Measurements from ENCODE around the gene UBR4. TPM values are rescaled to one million over a fixed set of nuclear protein-coding genes. Genes with fewer than 3 reads are reported as not detected.

The UBR4 gene
- total and polyA plus RNA-seq, 2 of the 8 experiments (the other 6 are each of a cell fraction or from before 2014, with no cell fraction given) = 139 to 152 TPM

DNA sequence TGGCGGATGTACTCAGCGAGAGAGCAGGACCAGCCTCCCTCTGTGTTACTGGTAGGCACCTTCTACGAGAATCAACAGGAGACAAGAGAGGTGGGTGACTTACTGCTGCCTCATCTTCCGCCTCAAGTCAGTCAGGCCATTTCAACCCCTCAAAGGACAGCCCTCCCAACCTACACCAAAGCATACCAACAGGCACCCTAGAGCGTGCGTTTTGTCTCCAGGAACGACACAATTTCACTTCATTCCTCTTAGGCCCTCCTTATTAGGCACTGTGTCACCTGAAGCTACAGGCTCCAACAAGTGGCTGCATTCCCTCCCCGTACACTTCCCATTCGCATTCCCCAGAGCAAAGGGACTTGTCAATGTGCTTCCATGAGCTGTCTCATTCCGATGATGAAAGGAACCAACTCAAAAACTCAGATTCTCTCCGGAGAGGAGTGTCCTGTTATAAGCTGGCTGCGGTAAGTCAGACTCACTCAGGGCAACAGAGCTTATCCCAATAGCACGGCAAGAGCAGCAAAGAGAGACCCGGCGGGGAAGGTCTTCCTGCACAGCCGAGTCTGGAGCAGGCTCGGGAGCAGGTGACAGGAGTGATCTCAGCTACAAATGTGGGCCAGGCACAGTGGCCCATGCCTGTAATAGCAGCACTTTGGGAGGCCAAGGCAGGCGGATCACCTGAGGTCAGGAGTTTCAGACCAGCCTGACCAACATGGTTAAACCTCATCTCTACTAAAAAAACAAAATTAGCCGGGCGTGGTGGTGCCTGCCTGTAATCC is 133.0 kb downstream of the UBR4 start (continued):
- TF ChIP-seq, protein P1, sequence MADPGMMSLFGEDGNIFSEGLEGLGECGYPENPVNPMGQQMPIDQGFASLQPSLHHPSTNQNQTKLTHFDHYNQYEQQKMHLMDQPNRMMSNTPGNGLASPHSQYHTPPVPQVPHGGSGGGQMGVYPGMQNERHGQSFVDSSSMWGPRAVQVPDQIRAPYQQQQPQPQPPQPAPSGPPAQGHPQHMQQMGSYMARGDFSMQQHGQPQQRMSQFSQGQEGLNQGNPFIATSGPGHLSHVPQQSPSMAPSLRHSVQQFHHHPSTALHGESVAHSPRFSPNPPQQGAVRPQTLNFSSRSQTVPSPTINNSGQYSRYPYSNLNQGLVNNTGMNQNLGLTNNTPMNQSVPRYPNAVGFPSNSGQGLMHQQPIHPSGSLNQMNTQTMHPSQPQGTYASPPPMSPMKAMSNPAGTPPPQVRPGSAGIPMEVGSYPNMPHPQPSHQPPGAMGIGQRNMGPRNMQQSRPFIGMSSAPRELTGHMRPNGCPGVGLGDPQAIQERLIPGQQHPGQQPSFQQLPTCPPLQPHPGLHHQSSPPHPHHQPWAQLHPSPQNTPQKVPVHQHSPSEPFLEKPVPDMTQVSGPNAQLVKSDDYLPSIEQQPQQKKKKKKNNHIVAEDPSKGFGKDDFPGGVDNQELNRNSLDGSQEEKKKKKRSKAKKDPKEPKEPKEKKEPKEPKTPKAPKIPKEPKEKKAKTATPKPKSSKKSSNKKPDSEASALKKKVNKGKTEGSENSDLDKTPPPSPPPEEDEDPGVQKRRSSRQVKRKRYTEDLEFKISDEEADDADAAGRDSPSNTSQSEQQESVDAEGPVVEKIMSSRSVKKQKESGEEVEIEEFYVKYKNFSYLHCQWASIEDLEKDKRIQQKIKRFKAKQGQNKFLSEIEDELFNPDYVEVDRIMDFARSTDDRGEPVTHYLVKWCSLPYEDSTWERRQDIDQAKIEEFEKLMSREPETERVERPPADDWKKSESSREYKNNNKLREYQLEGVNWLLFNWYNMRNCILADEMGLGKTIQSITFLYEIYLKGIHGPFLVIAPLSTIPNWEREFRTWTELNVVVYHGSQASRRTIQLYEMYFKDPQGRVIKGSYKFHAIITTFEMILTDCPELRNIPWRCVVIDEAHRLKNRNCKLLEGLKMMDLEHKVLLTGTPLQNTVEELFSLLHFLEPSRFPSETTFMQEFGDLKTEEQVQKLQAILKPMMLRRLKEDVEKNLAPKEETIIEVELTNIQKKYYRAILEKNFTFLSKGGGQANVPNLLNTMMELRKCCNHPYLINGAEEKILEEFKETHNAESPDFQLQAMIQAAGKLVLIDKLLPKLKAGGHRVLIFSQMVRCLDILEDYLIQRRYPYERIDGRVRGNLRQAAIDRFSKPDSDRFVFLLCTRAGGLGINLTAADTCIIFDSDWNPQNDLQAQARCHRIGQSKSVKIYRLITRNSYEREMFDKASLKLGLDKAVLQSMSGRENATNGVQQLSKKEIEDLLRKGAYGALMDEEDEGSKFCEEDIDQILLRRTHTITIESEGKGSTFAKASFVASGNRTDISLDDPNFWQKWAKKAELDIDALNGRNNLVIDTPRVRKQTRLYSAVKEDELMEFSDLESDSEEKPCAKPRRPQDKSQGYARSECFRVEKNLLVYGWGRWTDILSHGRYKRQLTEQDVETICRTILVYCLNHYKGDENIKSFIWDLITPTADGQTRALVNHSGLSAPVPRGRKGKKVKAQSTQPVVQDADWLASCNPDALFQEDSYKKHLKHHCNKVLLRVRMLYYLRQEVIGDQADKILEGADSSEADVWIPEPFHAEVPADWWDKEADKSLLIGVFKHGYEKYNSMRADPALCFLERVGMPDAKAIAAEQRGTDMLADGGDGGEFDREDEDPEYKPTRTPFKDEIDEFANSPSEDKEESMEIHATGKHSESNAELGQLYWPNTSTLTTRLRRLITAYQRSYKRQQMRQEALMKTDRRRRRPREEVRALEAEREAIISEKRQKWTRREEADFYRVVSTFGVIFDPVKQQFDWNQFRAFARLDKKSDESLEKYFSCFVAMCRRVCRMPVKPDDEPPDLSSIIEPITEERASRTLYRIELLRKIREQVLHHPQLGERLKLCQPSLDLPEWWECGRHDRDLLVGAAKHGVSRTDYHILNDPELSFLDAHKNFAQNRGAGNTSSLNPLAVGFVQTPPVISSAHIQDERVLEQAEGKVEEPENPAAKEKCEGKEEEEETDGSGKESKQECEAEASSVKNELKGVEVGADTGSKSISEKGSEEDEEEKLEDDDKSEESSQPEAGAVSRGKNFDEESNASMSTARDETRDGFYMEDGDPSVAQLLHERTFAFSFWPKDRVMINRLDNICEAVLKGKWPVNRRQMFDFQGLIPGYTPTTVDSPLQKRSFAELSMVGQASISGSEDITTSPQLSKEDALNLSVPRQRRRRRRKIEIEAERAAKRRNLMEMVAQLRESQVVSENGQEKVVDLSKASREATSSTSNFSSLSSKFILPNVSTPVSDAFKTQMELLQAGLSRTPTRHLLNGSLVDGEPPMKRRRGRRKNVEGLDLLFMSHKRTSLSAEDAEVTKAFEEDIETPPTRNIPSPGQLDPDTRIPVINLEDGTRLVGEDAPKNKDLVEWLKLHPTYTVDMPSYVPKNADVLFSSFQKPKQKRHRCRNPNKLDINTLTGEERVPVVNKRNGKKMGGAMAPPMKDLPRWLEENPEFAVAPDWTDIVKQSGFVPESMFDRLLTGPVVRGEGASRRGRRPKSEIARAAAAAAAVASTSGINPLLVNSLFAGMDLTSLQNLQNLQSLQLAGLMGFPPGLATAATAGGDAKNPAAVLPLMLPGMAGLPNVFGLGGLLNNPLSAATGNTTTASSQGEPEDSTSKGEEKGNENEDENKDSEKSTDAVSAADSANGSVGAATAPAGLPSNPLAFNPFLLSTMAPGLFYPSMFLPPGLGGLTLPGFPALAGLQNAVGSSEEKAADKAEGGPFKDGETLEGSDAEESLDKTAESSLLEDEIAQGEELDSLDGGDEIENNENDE (IDR thresholded peaks at IDR 0.05; ENCODE audit: insufficient replicate concordance, low read length) = no peak
- no peak for TF ChIP-seq ZNF274 (IDR thresholded peaks at IDR 0.05; ENCODE audit: borderline replicate concordance, extremely low read depth, low read length)
- no peak for TF ChIP-seq BACH1 (IDR thresholded peaks at IDR 0.05; ENCODE audit: low read length)
- TF ChIP-seq USF2 (IDR thresholded peaks at IDR 0.05; ENCODE audit: low read length) = no peak
- no peak for TF ChIP-seq GTF2F1 (IDR thresholded peaks at IDR 0.05; ENCODE audit: borderline replicate concordance, low read depth, low read length)
- no peak for TF ChIP-seq SAP30 (IDR thresholded peaks at IDR 0.05; ENCODE audit: insufficient read depth, insufficient replicate concordance, low read length)
